IMR-90 (cell line): ENCODE results near the gene CROCC2. TPM values are rescaled to one million over a fixed set of nuclear protein-coding genes. Genes with fewer than 3 reads are reported as not detected.

Experiments
- ATAC-seq: fragments of 200-7000 bp; cut with Tn5 transposase; 2 replicates; pipeline ENCODE4 v1.9.1; 2020; ENCODE audit warnings: low read depth, mild to moderate bottlenecking, moderate library complexity
- BruUV-seq: library from RNA; stranded (reverse); fragments of 400-500 nt; replicated peaks from 2 replicates; lab custom pipeline; 2021; lab: Mats Ljungman, UMichigan
- CTCF ChIA-PET: fragments of 300-600 bp; formaldehyde crosslinking; extraction: SDS; loops from one replicate; lab custom pipeline; 2021; ENCODE audit warnings: antibody characterized with exemption; lab: Yijun Ruan, JAX
- POLR2A ChIA-PET: fragments of 300-600 bp; sonication (Branson Sonifier 250); formaldehyde crosslinking; loops from one replicate; lab custom pipeline; 2022; ENCODE audit warnings: antibody characterized with exemption; ENCODE audit not compliant: unreplicated experiment; lab: Charles Lee
- DNase-seq: peaks from one replicate; pipeline ENCODE4 v3.0.0; 2013
- H2AFZ ChIP-seq: replicated peaks from 2 replicates; pipeline ENCODE3; 2013; ENCODE audit warnings: low read length, mild to moderate bottlenecking; ENCODE audit not compliant: poor library complexity
- H2AK5ac ChIP-seq: 2 replicates; pipeline ENCODE4 v1.6.1; 2013; ENCODE audit warnings: low read depth, low read length, inconsistent platforms
- H2AK9ac ChIP-seq: replicated peaks from 2 replicates; pipeline ENCODE3; 2013; ENCODE audit warnings: mild to moderate bottlenecking, low read depth, low read length, moderate library complexity; ENCODE audit not compliant: poor library complexity
- H2BK120ac ChIP-seq: 2 replicates; pipeline ENCODE4 v1.6.1; 2013; ENCODE audit warnings: low read depth, low read length, inconsistent platforms
- H2BK15ac ChIP-seq: 3 replicates; pipeline ENCODE4 v1.6.1; 2013; ENCODE audit warnings: low read depth, low read length, inconsistent platforms
- H2BK20ac ChIP-seq: 2 replicates; pipeline ENCODE4 v1.6.1; 2013; ENCODE audit warnings: low read depth, mild to moderate bottlenecking, inconsistent platforms, low read length, moderate library complexity
- H2BK5ac ChIP-seq: 2 replicates; pipeline ENCODE4 v1.6.1; 2013; ENCODE audit warnings: mild to moderate bottlenecking, low read depth, low read length, inconsistent platforms; ENCODE audit not compliant: poor library complexity, severe bottlenecking
- H3K14ac ChIP-seq: replicated peaks from 2 replicates; pipeline ENCODE4 v1.6.1; 2013; ENCODE audit warnings: low read depth, low read length, inconsistent platforms
- H3K18ac ChIP-seq: 2 replicates; pipeline ENCODE4 v1.6.1; 2013; ENCODE audit warnings: low read depth, low read length, control low read depth
- H3K23ac ChIP-seq: 2 replicates; pipeline ENCODE4 v1.6.1; 2013; ENCODE audit warnings: low read depth, low read length, inconsistent platforms
- H3K27ac ChIP-seq: 2 replicates; pipeline ENCODE4 v1.5.1; 2013; ENCODE audit warnings: mild to moderate bottlenecking, control low read depth, low read length; ENCODE audit not compliant: insufficient read depth
- H3K27me3 ChIP-seq: 2 replicates; pipeline ENCODE4 v1.6.1; 2013; ENCODE audit warnings: low read length; ENCODE audit not compliant: control insufficient read depth, insufficient read depth
- H3K36me3 ChIP-seq: 2 replicates; pipeline ENCODE4 v1.6.1; 2013; ENCODE audit warnings: low read length, mixed read lengths; ENCODE audit not compliant: control insufficient read depth, insufficient read depth
- H3K4ac ChIP-seq: 2 replicates; pipeline ENCODE4 v1.6.1; 2013; ENCODE audit warnings: low read depth, low read length, inconsistent platforms
- H3K4me1 ChIP-seq: 2 replicates; pipeline ENCODE4 v1.6.1; 2013; ENCODE audit warnings: low read length, mixed read lengths; ENCODE audit not compliant: control insufficient read depth, insufficient read depth
- H3K4me2 ChIP-seq: 2 replicates; pipeline ENCODE4 v1.6.1; 2013; ENCODE audit warnings: low read depth, mild to moderate bottlenecking, control low read depth, low read length, moderate library complexity
- H3K4me3 ChIP-seq: 2 replicates; pipeline ENCODE4 v1.5.1; 2013; ENCODE audit warnings: low read depth, mild to moderate bottlenecking, control low read depth, low read length, moderate library complexity; ENCODE audit not compliant: insufficient read depth
- H3K56ac ChIP-seq: 2 replicates; pipeline ENCODE4 v1.6.1; 2013; ENCODE audit warnings: low read length, inconsistent platforms; ENCODE audit not compliant: insufficient read depth; ENCODE audit errors: extremely low read depth
- H3K79me1 ChIP-seq, 2 experiments: 2 replicates each; pipeline ENCODE4 v1.6.1; 2013; ENCODE audit warnings: low read length in 2 of 2, inconsistent platforms in 1 of 2, low read depth in 1 of 2
- H3K9ac ChIP-seq: 2 replicates; pipeline ENCODE4 v1.6.1; 2013; ENCODE audit warnings: low read depth, low read length, control low read depth
- H3K9me1 ChIP-seq: 2 replicates; pipeline ENCODE4 v1.6.1; 2013; ENCODE audit warnings: low read length, inconsistent platforms; ENCODE audit not compliant: insufficient read depth
- H3K9me3 ChIP-seq: 2 replicates; pipeline ENCODE4 v1.6.1; 2013; ENCODE audit warnings: low read length; ENCODE audit not compliant: control insufficient read depth, insufficient read depth
- H4K20me1 ChIP-seq: 2 replicates; pipeline ENCODE4 v1.6.1; 2013; ENCODE audit warnings: low read length, inconsistent platforms; ENCODE audit not compliant: insufficient read depth
- H4K5ac ChIP-seq: 2 replicates; pipeline ENCODE4 v1.6.1; 2013; ENCODE audit warnings: mild to moderate bottlenecking, low read depth, low read length, control low read depth
- H4K8ac ChIP-seq, 2 experiments: 2 replicates each; pipeline ENCODE4 v1.6.1; 2013; ENCODE audit warnings: low read depth in 2 of 2, low read length in 2 of 2, control low read depth in 1 of 2, inconsistent platforms in 1 of 2
- H4K91ac ChIP-seq: 2 replicates; pipeline ENCODE4 v1.6.1; 2013; ENCODE audit warnings: low read depth, low read length, inconsistent platforms; ENCODE audit not compliant: insufficient read depth
- BHLHE40 ChIP-seq: fragments of 150-350 bp; IDR thresholded peaks from 2 replicates; pipeline ENCODE4 v1.6.1; 2016; ENCODE audit warnings: mild to moderate bottlenecking, low read depth, low read length
- CEBPB ChIP-seq: IDR thresholded peaks from 2 replicates; pipeline ENCODE4 v1.6.1; 2012; ENCODE audit warnings: low read depth, low read length, improper control_type of control experiment
- CHD1 ChIP-seq: IDR thresholded peaks from 2 replicates; pipeline ENCODE4 v1.6.1; 2012; ENCODE audit warnings: low read depth, low read length, improper control_type of control experiment
- ELK1 ChIP-seq: fragments of 150-350 bp; IDR thresholded peaks from 2 replicates; pipeline ENCODE4 v1.6.1; 2016; ENCODE audit warnings: low read depth, mild to moderate bottlenecking, low read length, moderate library complexity, borderline replicate concordance
- FOS ChIP-seq: fragments of 150-350 bp; IDR thresholded peaks from 2 replicates; pipeline ENCODE4 v1.6.1; 2016; ENCODE audit warnings: low read depth, low read length
- MAFK ChIP-seq: IDR thresholded peaks from 2 replicates; pipeline ENCODE4 v1.6.1; 2012; ENCODE audit warnings: low read depth, low read length, improper control_type of control experiment
- MAZ ChIP-seq: IDR thresholded peaks from 2 replicates; pipeline ENCODE4 v1.6.1; 2012; ENCODE audit warnings: low read depth, mild to moderate bottlenecking, low read length, improper control_type of control experiment, moderate library complexity, borderline replicate concordance
- MXI1 ChIP-seq: IDR thresholded peaks from 2 replicates; pipeline ENCODE4 v1.6.1; 2012; ENCODE audit warnings: low read depth, mild to moderate bottlenecking, low read length, moderate library complexity, borderline replicate concordance
- POLR2A ChIP-seq: IDR thresholded peaks from 2 replicates; pipeline ENCODE4 v1.6.1; 2012; ENCODE audit warnings: mild to moderate bottlenecking, low read depth, low read length
- RAD21 ChIP-seq: IDR thresholded peaks from 2 replicates; pipeline ENCODE4 v1.6.1; 2012; ENCODE audit warnings: low read length, improper control_type of control experiment
- RCOR1 ChIP-seq: IDR thresholded peaks from 2 replicates; pipeline ENCODE4 v1.6.1; 2012; ENCODE audit warnings: mild to moderate bottlenecking, low read length, improper control_type of control experiment; ENCODE audit not compliant: insufficient replicate concordance
- SMC3 ChIP-seq: fragments of 150-350 bp; IDR thresholded peaks from 2 replicates; pipeline ENCODE4 v1.6.1; 2016; ENCODE audit warnings: low read depth, mild to moderate bottlenecking, antibody characterized with exemption, low read length, moderate library complexity
- USF2 ChIP-seq: fragments of 150-350 bp; IDR thresholded peaks from 2 replicates; pipeline ENCODE4 v1.6.1; 2017; ENCODE audit warnings: mild to moderate bottlenecking, antibody characterized with exemption, low read length, low read depth
- WGBS, 2 experiments: methylation state at CpG; one replicate each; pipeline versions ENCODE4 v1.1.5 to v1.1.7; 2013; ENCODE audit warnings: missing lambda C conversion rate in 2 of 2; ENCODE audit not compliant: insufficient read length in 1 of 2; ENCODE audit errors: extremely low coverage in 2 of 2; 5-methylcytosine and 5-hydroxymethylcytosine counted together
- dilution Hi-C: fragments of 300-500 bp; cut with HindIII; formaldehyde crosslinking; loops from one replicate; pipeline ENCODE4 v1.14.3; 2018; ENCODE audit warnings: low sequenced_read_pairs; ENCODE audit not compliant: unreplicated experiment
- in situ Hi-C: fragments of 300-500 bp; cut with MboI; formaldehyde crosslinking; loops from 3 replicates; pipeline ENCODE4 v1.14.3; 2019; ENCODE audit warnings: low sequenced_read_pairs, inconsistent platforms, mixed read lengths
- intact Hi-C: fragments of 100-400 bp; cut with micrococcal nuclease; formaldehyde crosslinking; loops from 2 replicates; pipeline ENCODE4 v1.10.0; 2022
- polyA plus RNA-seq, 3 experiments: library from polyadenylated mRNA; depleted of rRNA; stranded (reverse); fragments of >200 nt; gene quantifications; 2 replicates each; pipeline ENCODE4 v1.2.3, GENCODE V29; 2012; ENCODE audit warnings: low replicate concordance in 1 of 3
- total RNA-seq: library from RNA; depleted of rRNA; stranded (reverse); fragments of >200 nt; gene quantifications from 2 replicates; pipeline ENCODE4 v1.2.3, GENCODE V29; 2012

The CROCC2 gene
- total and polyA plus RNA-seq, 2 of the 4 experiments (the other 2 are of a cell fraction) = not detected

GRCh38 chr2:241041589-241042158 lies 135.5 kb downstream of the CROCC2 start:
- H3K14ac ChIP-seq = no peak overlapping the region
- 71% methylated on average over 2 of the region's 5 CpGs; no CpG with 5 or more reads in 1 of the 2 experiments for WGBS, 2 experiments

More at GRCh38 chr2:241041589-241042158, 135.5 kb downstream of the CROCC2 start:
- CTCF ChIA-PET = no interaction called here
- DNase-seq (no peak), ATAC-seq (no peak)
- BruUV-seq = no TSS peak
- POLR2A ChIA-PET = no interaction called here
- H3K18ac ChIP-seq = no peak overlapping the region
- H4K20me1 ChIP-seq = no peaks in the 10 kb centered on the region
- no peak overlapping the region for H3K23ac ChIP-seq
- no peak overlapping the region for H2AFZ ChIP-seq
- no peak overlapping the region for H2BK120ac ChIP-seq
- in situ Hi-C loops (no loop called here), intact Hi-C loops (no loop called here), dilution Hi-C loops (no loop called here)
- H3K27me3 ChIP-seq = no peaks in the 10 kb centered on the region
- no peak overlapping the region for H3K4me2 ChIP-seq
- no peak overlapping the region for H2BK20ac ChIP-seq
- no peaks in the 10 kb centered on the region; the same call in 1 of the 2 replicates for H3K4me1 ChIP-seq
- peaks cover 15% of the 10 kb centered on the region for H3K36me3 ChIP-seq
- H3K27ac ChIP-seq = no peak overlapping the region
- no peaks in the 10 kb centered on the region for H3K9me1 ChIP-seq
- H3K9me3 ChIP-seq = peaks cover 5% of the 10 kb centered on the region
- no peak for TF ChIP-seq CEBPB
- TF ChIP-seq FOS = no peak
- TF ChIP-seq MAFK = no peak
- TF ChIP-seq CHD1 = no peak
- no peak for TF ChIP-seq BHLHE40
- no peak for TF ChIP-seq MXI1
- no peak for TF ChIP-seq RAD21
- TF ChIP-seq SMC3 = no peak
- TF ChIP-seq USF2 = no peak
- no peak for TF ChIP-seq POLR2A
- TF ChIP-seq MAZ = no peak
- TF ChIP-seq ELK1 = no peak
- no peak for TF ChIP-seq RCOR1
- no peak overlapping the region for H2AK5ac ChIP-seq
- H4K5ac ChIP-seq = no peak overlapping the region
- H3K4ac ChIP-seq = no peak overlapping the region
- no peak overlapping the region for H3K9ac ChIP-seq
- no peak overlapping the region for H2AK9ac ChIP-seq
- no peak overlapping the region for H3K56ac ChIP-seq
- H2BK5ac ChIP-seq = no peak overlapping the region
- H3K79me1 ChIP-seq = no peaks in the 10 kb centered on the region
- no peak overlapping the region for H2BK15ac ChIP-seq
- H4K8ac ChIP-seq = no peak overlapping the region
- H4K91ac ChIP-seq = no peak overlapping the region
- no peak overlapping the region for H3K4me3 ChIP-seq
